ENCODE results near the gene DOCK2. TPM values are rescaled to one million over a fixed set of nuclear protein-coding genes. Genes with fewer than 3 reads are reported as not detected.

Gene DOCK2
- total RNA-seq, 1 experiment from 2014 or later = 0.26 TPM

DNA sequence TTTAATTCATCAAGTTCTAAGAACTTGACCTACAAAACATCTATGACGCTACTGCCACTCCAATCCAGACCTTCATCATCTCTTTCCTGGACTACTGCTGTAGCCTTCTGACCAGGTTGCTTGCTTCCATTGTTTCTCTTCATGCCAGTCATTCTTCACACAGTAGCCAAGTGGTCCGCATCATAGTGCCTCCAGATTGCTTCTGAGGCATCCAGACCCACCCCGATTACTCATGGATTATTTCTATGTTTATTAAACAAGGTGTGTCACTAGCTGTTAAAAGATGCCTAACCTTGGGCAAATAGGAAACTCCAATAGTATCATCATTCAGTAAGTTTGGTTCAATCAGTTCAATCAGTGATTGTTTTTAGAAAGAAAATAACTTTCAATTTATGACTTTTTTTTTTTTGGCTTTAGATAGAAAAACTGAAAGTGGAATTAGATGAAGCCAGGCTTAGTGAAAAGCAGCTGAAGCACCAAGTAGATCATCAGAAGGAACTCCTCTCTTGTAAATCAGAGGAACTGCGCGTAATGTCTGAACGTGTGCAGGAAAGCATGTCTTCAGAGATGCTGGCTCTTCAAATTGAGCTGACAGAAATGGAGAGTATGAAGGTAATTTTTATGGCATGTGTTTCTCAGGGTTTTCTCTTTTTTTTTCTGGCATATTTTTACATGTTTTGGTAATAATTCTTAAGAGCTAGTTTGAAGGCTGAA is 44.0 kb upstream of the DOCK2 start:
- Histone ChIP-seq H2AFZ (ENCODE audit: low read length) (no peak overlapping the region), H3K36me3 (ENCODE audit: low read depth, low read length) (peaks cover 74% of the 10 kb centered on the region), H3K9ac (ENCODE audit: low read length) (peak overlapping the region; percentile 73), H3K4me1 (ENCODE audit: insufficient read depth, low read length) (peaks cover 47% of the 10 kb centered on the region), H3K79me2 (ENCODE audit: low read length) (peaks cover 31% of the 10 kb centered on the region), H3F3A (ENCODE audit: low read length, unreplicated experiment) (peaks cover 12% of the 10 kb centered on the region), H3K4me3 (ENCODE audit: low read length) (peak overlapping the region; percentile 39), H4K20me1 (ENCODE audit: low read length) (no peaks in the 10 kb centered on the region), H3K9me3 (ENCODE audit: low read length) (no peaks in the 10 kb centered on the region), H3K4me2 (ENCODE audit: low read length) (peak overlapping the region; percentile 73), H3K9me2 (replicated peaks; ENCODE audit: low read length) (no peaks in the 10 kb centered on the region), H3K27ac (ENCODE audit: low read length) (peak overlapping the region; percentile 93), H3K27me3 (ENCODE audit: low read length) (no peaks in the 10 kb centered on the region)
- ATAC-seq = peak; percentile 92
- no TSS peak for BruUV-seq (replicated peaks)
- ChIA-PET CTCF (interaction anchor here (0.5 to 0.8 kb wide), 4 partner anchors 9 to 619 kb away, joined by 4 to 5 read pairs (median 4); partner anchors contain the start of gene SPDL1), POLR2A (ENCODE audit: unreplicated experiment) (interaction anchor here (0.6 to 1.2 kb wide), 3 partner anchors 9 to 619 kb away, joined by 5 to 27 read pairs (median 6); partner anchors contain the start of gene SPDL1)
- intact Hi-C loops (cut with micrococcal nuclease) = loop anchor here (1.0 to 5.0 kb wide), 6 partner anchors 9 to 1794 kb away; partner anchors contain the start of genes NPM1 and SPDL1
- peak; percentile 97 for DNase-seq
- no peak for TF ChIP-seq EZH2 (IDR thresholded peaks at IDR 0.05; ENCODE audit: low read length, unreplicated experiment)
- no peak for TF ChIP-seq EZH2phosphoT487 (IDR thresholded peaks at IDR 0.05; ENCODE audit: borderline replicate concordance, low read length)
- TF ChIP-seq, protein P1, sequence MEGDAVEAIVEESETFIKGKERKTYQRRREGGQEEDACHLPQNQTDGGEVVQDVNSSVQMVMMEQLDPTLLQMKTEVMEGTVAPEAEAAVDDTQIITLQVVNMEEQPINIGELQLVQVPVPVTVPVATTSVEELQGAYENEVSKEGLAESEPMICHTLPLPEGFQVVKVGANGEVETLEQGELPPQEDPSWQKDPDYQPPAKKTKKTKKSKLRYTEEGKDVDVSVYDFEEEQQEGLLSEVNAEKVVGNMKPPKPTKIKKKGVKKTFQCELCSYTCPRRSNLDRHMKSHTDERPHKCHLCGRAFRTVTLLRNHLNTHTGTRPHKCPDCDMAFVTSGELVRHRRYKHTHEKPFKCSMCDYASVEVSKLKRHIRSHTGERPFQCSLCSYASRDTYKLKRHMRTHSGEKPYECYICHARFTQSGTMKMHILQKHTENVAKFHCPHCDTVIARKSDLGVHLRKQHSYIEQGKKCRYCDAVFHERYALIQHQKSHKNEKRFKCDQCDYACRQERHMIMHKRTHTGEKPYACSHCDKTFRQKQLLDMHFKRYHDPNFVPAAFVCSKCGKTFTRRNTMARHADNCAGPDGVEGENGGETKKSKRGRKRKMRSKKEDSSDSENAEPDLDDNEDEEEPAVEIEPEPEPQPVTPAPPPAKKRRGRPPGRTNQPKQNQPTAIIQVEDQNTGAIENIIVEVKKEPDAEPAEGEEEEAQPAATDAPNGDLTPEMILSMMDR (conservative IDR thresholded peaks at IDR 0.05; ENCODE audit: low read depth, low read length) = no peak

DNA sequence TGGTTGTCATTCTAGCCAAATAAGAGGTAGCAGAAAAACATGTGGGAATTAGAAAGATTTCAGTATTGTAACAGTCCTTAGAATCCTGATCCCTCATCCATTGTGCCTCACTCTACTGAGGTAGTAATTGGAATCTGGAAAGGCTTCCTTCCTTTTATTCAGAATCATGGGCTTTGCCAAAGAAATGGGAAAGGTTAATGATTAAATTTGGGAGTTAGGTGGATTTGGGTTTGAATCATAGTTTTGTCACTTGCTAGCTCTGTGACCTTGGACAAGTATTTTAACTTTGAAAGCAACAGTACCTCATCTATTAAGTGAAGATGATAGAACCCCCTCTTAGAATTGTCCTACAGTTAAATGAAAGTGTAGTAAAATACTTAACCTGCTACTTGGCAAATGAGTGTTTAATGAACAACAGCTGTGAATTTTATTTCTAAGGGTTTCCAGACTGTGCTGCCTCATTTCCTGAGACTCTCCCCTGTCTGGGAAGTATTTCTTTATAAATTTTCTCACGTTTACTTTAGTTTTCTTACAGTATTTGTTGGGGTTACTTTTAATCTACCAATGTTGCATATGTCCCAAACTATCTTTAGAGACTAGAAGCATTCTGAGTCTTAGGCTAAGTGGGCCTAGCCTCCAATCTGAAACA is 41.8 kb upstream of the DOCK2 start:
- Histone ChIP-seq H3F3A (ENCODE audit: low read length, unreplicated experiment) (peaks cover 10% of the 10 kb centered on the region), H3K9me2 (replicated peaks; ENCODE audit: low read length) (no peaks in the 10 kb centered on the region), H3K9ac (ENCODE audit: low read length) (no peak overlapping the region; the same call in 1 of the 2 replicates), H3K4me1 (ENCODE audit: insufficient read depth, low read length) (peaks cover 52% of the 10 kb centered on the region), H3K27ac (ENCODE audit: low read length) (peak overlapping the region; percentile 42), H2AFZ (ENCODE audit: low read length) (no peak overlapping the region), H3K4me2 (ENCODE audit: low read length) (no peak overlapping the region), H4K20me1 (ENCODE audit: low read length) (no peaks in the 10 kb centered on the region), H3K27me3 (ENCODE audit: low read length) (no peaks in the 10 kb centered on the region), H3K79me2 (ENCODE audit: low read length) (peaks cover 16% of the 10 kb centered on the region), H3K9me3 (ENCODE audit: low read length) (no peaks in the 10 kb centered on the region), H3K36me3 (ENCODE audit: low read depth, low read length) (peaks cover 72% of the 10 kb centered on the region), H3K4me3 (ENCODE audit: low read length) (no peak overlapping the region)
- no peak for ATAC-seq
- CTCF ChIA-PET = no interaction called here
- no peak for DNase-seq
- intact Hi-C loops (cut with micrococcal nuclease) = no loop called here
- TF ChIP-seq EZH2 (IDR thresholded peaks at IDR 0.05; ENCODE audit: low read length, unreplicated experiment) = no peak
- TF ChIP-seq, protein P1 (conservative IDR thresholded peaks at IDR 0.05; ENCODE audit: low read depth, low read length) = no peak
- TF ChIP-seq EZH2phosphoT487 (IDR thresholded peaks at IDR 0.05; ENCODE audit: borderline replicate concordance, low read length) = no peak
- POLR2A ChIA-PET (ENCODE audit: unreplicated experiment) = no interaction called here
- no TSS peak for BruUV-seq (replicated peaks)

All from PC-3 (cell line).